BLaER1 (cell line): ENCODE results near the gene NAALADL2.

Experiments used
- H3K27ac ChIP-seq: shearing (Covaris generic); formaldehyde crosslinking; 2 replicates; pipeline ENCODE4 v1.8.1; 2022
- H3K27me3 ChIP-seq: shearing (Covaris generic); formaldehyde crosslinking; 2 replicates; pipeline ENCODE4 v1.8.1; 2022
- H3K36me3 ChIP-seq: shearing (Covaris generic); formaldehyde crosslinking; 2 replicates; pipeline ENCODE4 v1.8.1; 2022
- H3K4me1 ChIP-seq: shearing (Covaris generic); formaldehyde crosslinking; 2 replicates; pipeline ENCODE4 v1.8.1; 2022
- H3K4me2 ChIP-seq: shearing (Covaris generic); formaldehyde crosslinking; 2 replicates; pipeline ENCODE4 v1.8.1; 2022
- H3K4me3 ChIP-seq: shearing (Covaris generic); formaldehyde crosslinking; 2 replicates; pipeline ENCODE4 v1.8.1; 2022
- H3K9ac ChIP-seq: shearing (Covaris generic); formaldehyde crosslinking; 2 replicates; pipeline ENCODE4 v1.8.1; 2022
- H3K9me3 ChIP-seq: shearing (Covaris generic); formaldehyde crosslinking; 2 replicates; pipeline ENCODE4 v1.8.1; 2022
- H4K20me1 ChIP-seq: shearing (Covaris generic); formaldehyde crosslinking; 2 replicates; pipeline ENCODE4 v1.8.1; 2022
- Cebpa-rat ChIP-seq: shearing (Covaris generic); IDR thresholded peaks from 2 replicates; pipeline ENCODE4 v1.8.1; 2022

NAALADL2 gene

DNA sequence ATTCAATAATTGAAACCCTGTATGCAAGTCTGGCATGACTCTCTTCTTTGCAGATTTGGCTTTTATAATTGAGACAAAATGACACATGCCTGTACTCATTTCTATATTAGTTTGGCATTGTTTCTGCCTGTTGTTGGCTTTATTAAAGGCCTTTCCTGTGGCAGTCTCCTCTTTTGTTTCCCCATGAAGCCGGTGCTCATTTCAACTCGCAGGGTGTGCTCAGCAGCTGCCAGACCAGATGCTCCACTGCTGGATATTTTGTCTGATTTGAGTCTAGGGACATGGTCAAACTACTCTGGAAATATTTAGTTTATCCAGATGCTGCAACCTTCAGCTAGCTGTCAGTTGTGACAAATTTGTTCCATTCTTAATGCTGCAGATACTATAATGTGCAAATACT, 445.3 kb downstream of the NAALADL2 start:
- Histone ChIP-seq H3K36me3 (no peaks in the 10 kb centered on the region), H3K27ac (no peak overlapping the region), H4K20me1 (no peaks in the 10 kb centered on the region), H3K9ac (no peak overlapping the region), H3K9me3 (0 out of 2 replicates have a peak, but pooled peaks cover 4% of the 10 kb centered on the region), H3K4me2 (no peak overlapping the region), H3K4me3 (no peak overlapping the region), H3K27me3 (no peaks in the 10 kb centered on the region), H3K4me1 (no peaks in the 10 kb centered on the region)
- TF ChIP-seq Cebpa-rat = no peak

DNA sequence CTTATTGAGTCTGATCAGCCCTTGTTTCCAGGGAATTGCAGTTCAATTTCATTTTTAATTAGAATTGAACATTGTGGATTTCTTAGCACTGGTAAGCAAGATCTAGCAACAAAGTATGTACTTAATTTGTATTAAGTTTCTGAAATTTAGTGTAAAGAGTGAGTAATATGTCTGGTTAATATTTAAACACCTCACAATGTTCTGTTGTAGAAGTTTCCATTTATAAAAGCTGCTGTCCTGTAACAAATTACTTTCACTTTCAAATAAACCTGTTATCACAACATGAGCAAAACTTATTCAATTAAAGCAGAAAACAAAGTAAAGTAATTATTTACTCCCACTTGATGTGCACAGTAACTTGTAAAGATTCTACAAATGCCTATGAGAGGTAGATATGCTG, 448.5 kb downstream of the NAALADL2 start:
- Histone ChIP-seq H4K20me1 (no peaks in the 10 kb centered on the region), H3K27me3 (no peaks in the 10 kb centered on the region), H3K27ac (peak overlapping the region; percentile 32; the same call in 1 of the 2 replicates), H3K9me3 (0 out of 2 replicates have a peak, but pooled peaks cover 4% of the 10 kb centered on the region), H3K4me1 (no peaks in the 10 kb centered on the region), H3K9ac (no peak overlapping the region), H3K4me2 (no peak overlapping the region), H3K36me3 (no peaks in the 10 kb centered on the region), H3K4me3 (no peak overlapping the region)
- TF ChIP-seq Cebpa-rat = no peak

- Histone ChIP-seq H3K9ac (no peak overlapping the region), H3K27ac (peak overlapping the region; percentile 32; the same call in 1 of the 2 replicates), H3K4me3 (no peak overlapping the region), H3K36me3 (no peaks in the 10 kb centered on the region), H3K4me2 (no peak overlapping the region), H3K27me3 (no peaks in the 10 kb centered on the region), H3K4me1 (no peaks in the 10 kb centered on the region), H3K9me3 (0 out of 2 replicates have a peak, but pooled peaks cover 4% of the 10 kb centered on the region), H4K20me1 (no peaks in the 10 kb centered on the region)
- no peak for TF ChIP-seq Cebpa-rat
Observed at GRCh38 chr3:175308097-175308496, 449.0 kb downstream of the NAALADL2 start.

DNA sequence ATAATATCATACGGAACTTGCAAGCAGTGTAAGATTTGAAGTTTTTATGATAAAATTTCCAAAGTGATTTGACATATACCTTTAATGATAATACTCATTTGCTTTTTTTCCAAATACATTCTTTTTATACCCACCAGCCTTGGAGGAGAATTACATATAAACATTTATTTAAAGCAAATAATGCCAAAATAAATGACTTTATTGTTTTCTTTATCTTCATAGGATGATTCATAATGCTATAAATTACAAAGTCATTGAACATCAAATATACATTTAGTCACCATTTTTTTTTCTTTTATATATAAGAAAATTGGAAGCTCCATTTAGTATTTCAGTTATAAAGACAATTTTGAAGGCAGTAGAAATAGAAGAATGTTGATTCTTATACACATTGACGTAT, 450.9 kb downstream of the NAALADL2 start:
- Histone ChIP-seq H3K4me1 (no peaks in the 10 kb centered on the region), H3K9ac (no peak overlapping the region), H4K20me1 (no peaks in the 10 kb centered on the region), H3K4me2 (no peak overlapping the region), H3K4me3 (no peak overlapping the region), H3K27ac (no peak overlapping the region), H3K9me3 (0 out of 2 replicates have a peak, but pooled peaks cover 4% of the 10 kb centered on the region), H3K27me3 (no peaks in the 10 kb centered on the region), H3K36me3 (no peaks in the 10 kb centered on the region)
- TF ChIP-seq Cebpa-rat = no peak

DNA sequence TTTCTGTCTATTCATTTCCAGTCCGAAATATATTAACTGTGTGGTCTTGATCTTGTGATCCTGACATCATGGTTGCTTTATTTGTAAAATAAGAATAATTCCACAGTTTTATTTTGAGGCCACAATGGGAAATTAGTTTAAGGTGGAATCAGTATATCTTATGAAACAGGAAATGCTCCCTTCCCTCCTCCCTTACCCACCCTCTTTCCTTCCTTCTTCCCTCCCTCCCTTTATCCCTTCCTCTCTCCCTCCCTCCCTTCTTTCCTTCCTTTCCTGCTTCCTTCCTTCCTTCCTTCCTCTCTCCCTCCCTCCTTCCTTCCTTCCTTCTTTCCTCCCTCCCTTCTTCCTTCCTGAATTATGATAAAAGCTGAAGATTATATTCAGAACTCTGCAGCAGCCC, 452.3 kb downstream of the NAALADL2 start:
- Histone ChIP-seq H4K20me1 (no peaks in the 10 kb centered on the region), H3K9ac (no peak overlapping the region), H3K9me3 (0 out of 2 replicates have a peak, but pooled peaks cover 3% of the 10 kb centered on the region), H3K4me1 (no peaks in the 10 kb centered on the region), H3K27ac (no peak overlapping the region), H3K36me3 (no peaks in the 10 kb centered on the region), H3K4me2 (no peak overlapping the region), H3K27me3 (no peaks in the 10 kb centered on the region), H3K4me3 (no peak overlapping the region)
- no peak for TF ChIP-seq Cebpa-rat

DNA sequence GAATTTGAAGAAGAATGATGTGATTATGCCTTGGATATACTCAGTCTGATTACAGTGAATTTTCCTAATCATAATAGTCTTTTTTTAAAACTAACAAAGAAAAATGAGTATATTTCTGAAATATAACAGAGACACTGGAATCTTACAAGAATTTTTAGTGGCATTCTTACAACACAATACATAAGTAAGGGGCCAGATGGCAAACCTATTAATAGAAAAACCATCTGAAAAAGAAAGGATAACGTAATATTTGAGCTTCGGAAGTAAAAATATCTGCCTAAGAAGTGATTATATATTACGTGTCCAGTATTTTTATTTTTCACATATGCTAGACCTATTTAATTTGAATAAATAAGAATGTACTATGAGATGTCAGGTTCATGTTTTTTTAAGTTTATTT, 452.8 kb downstream of the NAALADL2 start:
- H3K9me3 ChIP-seq = no peaks in the 10 kb centered on the region
- no peak overlapping the region for H3K9ac ChIP-seq
- H3K4me3 ChIP-seq = no peak overlapping the region
- no peaks in the 10 kb centered on the region for H3K4me1 ChIP-seq
- no peaks in the 10 kb centered on the region for H3K27me3 ChIP-seq
- H3K36me3 ChIP-seq = no peaks in the 10 kb centered on the region
- H4K20me1 ChIP-seq = no peaks in the 10 kb centered on the region
- no peak for TF ChIP-seq Cebpa-rat
- H3K27ac ChIP-seq = no peak overlapping the region
- no peak overlapping the region for H3K4me2 ChIP-seq

GRCh38 chr3:175312791-175313190, 453.7 kb downstream of the NAALADL2 start:
- H3K4me3 ChIP-seq = no peak overlapping the region
- no peak overlapping the region for H3K9ac ChIP-seq
- H3K9me3 ChIP-seq = no peaks in the 10 kb centered on the region
- no peak overlapping the region for H3K27ac ChIP-seq
- H3K27me3 ChIP-seq = no peaks in the 10 kb centered on the region
- no peaks in the 10 kb centered on the region for H3K4me1 ChIP-seq
- no peak overlapping the region for H3K4me2 ChIP-seq
- no peak for TF ChIP-seq Cebpa-rat
- no peaks in the 10 kb centered on the region for H3K36me3 ChIP-seq
- H4K20me1 ChIP-seq = no peaks in the 10 kb centered on the region

- H3K36me3 ChIP-seq = no peaks in the 10 kb centered on the region
- H4K20me1 ChIP-seq = no peaks in the 10 kb centered on the region
- no peak overlapping the region for H3K27ac ChIP-seq
- H3K27me3 ChIP-seq = no peaks in the 10 kb centered on the region
- no peak overlapping the region for H3K4me3 ChIP-seq
- H3K9ac ChIP-seq = no peak overlapping the region
- no peak for TF ChIP-seq Cebpa-rat
- no peaks in the 10 kb centered on the region for H3K9me3 ChIP-seq
- no peaks in the 10 kb centered on the region for H3K4me1 ChIP-seq
- no peak overlapping the region for H3K4me2 ChIP-seq
Observed at GRCh38 chr3:175316799-175317198, 457.7 kb downstream of the NAALADL2 start.

DNA sequence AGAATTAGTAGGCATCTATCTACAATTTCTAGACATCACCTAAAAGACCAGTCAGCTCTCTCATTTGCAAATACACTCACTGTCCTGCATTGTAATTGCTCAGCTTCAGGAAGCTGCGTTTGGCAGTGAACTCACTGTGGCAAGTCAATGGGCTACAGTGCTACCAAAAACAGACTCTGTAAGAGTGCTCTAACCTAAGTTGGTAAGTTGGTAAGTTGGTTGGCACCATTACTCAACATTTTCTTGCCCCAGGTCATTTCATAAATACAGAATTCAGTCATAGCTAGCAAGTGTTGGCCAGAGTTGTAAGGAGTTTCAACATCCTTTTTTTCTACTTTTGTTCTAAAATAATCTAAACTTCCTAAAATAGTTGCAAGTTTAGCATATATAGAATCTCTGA, 466.3 kb downstream of the NAALADL2 start:
- Histone ChIP-seq H3K36me3 (no peaks in the 10 kb centered on the region), H3K4me3 (no peak overlapping the region), H3K9me3 (no peaks in the 10 kb centered on the region), H3K9ac (no peak overlapping the region), H4K20me1 (no peaks in the 10 kb centered on the region), H3K4me1 (no peaks in the 10 kb centered on the region), H3K27ac (no peak overlapping the region), H3K27me3 (no peaks in the 10 kb centered on the region), H3K4me2 (no peak overlapping the region)
- TF ChIP-seq Cebpa-rat = no peak

GRCh38 chr3:175326041-175326440, 466.9 kb downstream of the NAALADL2 start:
- no peaks in the 10 kb centered on the region for H4K20me1 ChIP-seq
- H3K27ac ChIP-seq = no peak overlapping the region
- H3K4me2 ChIP-seq = no peak overlapping the region
- no peaks in the 10 kb centered on the region for H3K4me1 ChIP-seq
- no peaks in the 10 kb centered on the region for H3K36me3 ChIP-seq
- no peaks in the 10 kb centered on the region for H3K9me3 ChIP-seq
- H3K9ac ChIP-seq = no peak overlapping the region
- no peak overlapping the region for H3K4me3 ChIP-seq
- H3K27me3 ChIP-seq = no peaks in the 10 kb centered on the region
- TF ChIP-seq Cebpa-rat = no peak

DNA sequence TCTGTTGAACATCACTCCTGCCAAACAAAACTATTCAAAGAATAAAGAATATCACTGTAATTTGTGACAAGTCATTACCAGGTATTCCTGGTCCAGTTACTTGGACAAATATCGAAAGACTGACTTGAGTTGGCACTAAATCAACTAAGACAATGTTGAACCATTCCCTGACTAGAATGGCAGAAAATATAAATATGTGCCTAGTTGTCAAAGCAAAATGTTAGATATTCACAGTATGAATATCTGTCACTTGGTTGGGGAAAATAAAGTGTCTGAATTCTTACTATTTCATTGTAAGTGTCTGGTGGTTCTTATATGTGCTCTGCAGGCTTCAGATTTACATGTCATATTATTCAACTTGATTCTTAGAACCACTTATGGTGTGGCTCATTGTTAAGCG, 470.2 kb downstream of the NAALADL2 start:
- H3K4me2 ChIP-seq = no peak overlapping the region
- TF ChIP-seq Cebpa-rat = no peak
- 0 out of 2 replicates have a peak, but pooled peaks cover 2% of the 10 kb centered on the region for H3K9me3 ChIP-seq
- no peaks in the 10 kb centered on the region for H4K20me1 ChIP-seq
- H3K27ac ChIP-seq = no peak overlapping the region
- H3K36me3 ChIP-seq = no peaks in the 10 kb centered on the region
- no peak overlapping the region for H3K9ac ChIP-seq
- H3K27me3 ChIP-seq = no peaks in the 10 kb centered on the region
- H3K4me3 ChIP-seq = no peak overlapping the region
- H3K4me1 ChIP-seq = no peaks in the 10 kb centered on the region
